ENCODE measurements around the gene DMRTB1.

DMRTB1 gene

GRCh38 chr1:53508056-53508990, 49.1 kb downstream of the DMRTB1 start:
- DNase-seq (ENCODE audit: low read depth, low spot score) = no peak

- DNase-seq (ENCODE audit: low read depth, low spot score) = no peak
Observed at GRCh38 chr1:53508991-53509666, 49.9 kb downstream of the DMRTB1 start.

- DNase-seq (ENCODE audit: low read depth, low spot score) = no peak
Observed at GRCh38 chr1:53509775-53510174, 50.6 kb downstream of the DMRTB1 start.

- DNase-seq (ENCODE audit: low read depth, low spot score) = no peak
Observed at GRCh38 chr1:53510215-53510614, 51.0 kb downstream of the DMRTB1 start.

GRCh38 chr1:53511323-53511932, 52.2 kb downstream of the DMRTB1 start:
- no peak for DNase-seq (ENCODE audit: low read depth, low spot score)

GRCh38 chr1:53511933-53512806, 53.0 kb downstream of the DMRTB1 start:
- no peak for DNase-seq (ENCODE audit: low read depth, low spot score)

- DNase-seq (ENCODE audit: low read depth, low spot score) = no peak
Observed at GRCh38 chr1:53512807-53513755, 53.9 kb downstream of the DMRTB1 start.

- no peak for DNase-seq (ENCODE audit: low read depth, low spot score)
Observed at GRCh38 chr1:53513846-53514245, 54.6 kb downstream of the DMRTB1 start.

GRCh38 chr1:53514436-53514835, 55.2 kb downstream of the DMRTB1 start:
- no peak for DNase-seq (ENCODE audit: low read depth, low spot score)

- DNase-seq (ENCODE audit: low read depth, low spot score) = no peak
Observed at GRCh38 chr1:53516181-53516580, 57.0 kb downstream of the DMRTB1 start.

Measured in iPS DF 19.7 (cell line).